HG03571 (cell line): ENCODE measurements around the gene CD47.

ENCODE experiments used
- ATAC-seq: cut with Tn5 transposase; IDR thresholded peaks from one replicate; pipeline ENCODE4 v1.9.1; 2021; ENCODE audit not compliant: unreplicated experiment

Gene CD47

DNA sequence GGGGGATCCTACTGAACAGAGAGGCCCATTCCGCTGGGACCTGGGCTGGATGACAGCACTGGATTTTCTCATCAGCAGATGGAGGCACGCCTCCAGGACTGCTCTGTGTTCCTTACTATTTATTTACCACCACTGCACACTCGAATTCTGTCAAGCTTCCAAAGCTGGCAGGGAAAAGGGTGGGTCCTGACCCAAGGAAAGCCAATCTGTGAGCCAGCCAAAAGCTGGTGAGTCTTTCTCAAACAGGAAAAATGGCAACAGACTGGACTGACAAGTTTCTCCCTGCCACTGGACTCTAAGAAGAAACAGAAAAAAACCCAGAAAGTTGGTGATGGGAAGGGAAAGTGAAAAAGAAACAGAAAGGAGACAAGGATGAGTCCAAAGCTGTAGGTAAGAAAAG, 37.8 kb downstream of the CD47 start:
- no peak for ATAC-seq

DNA sequence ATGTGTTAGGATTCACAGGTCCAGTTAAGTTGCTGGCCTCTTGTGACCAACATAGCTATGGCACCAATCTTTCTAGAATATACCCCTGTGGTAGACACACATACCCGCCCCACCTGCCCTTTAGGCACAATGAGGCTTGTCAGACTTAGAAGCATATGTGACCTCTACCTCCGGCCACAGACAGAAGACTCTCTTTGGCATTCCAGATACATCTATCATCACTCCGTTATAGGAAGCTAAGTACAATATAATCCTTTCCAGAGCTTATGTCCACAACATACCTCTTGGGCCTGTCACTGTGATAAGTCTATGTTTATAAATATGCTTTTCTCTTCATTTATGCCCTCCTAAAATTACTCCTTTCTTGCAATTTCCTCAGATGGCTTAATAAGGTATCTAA, 39.8 kb downstream of the CD47 start:
- no peak for ATAC-seq

DNA sequence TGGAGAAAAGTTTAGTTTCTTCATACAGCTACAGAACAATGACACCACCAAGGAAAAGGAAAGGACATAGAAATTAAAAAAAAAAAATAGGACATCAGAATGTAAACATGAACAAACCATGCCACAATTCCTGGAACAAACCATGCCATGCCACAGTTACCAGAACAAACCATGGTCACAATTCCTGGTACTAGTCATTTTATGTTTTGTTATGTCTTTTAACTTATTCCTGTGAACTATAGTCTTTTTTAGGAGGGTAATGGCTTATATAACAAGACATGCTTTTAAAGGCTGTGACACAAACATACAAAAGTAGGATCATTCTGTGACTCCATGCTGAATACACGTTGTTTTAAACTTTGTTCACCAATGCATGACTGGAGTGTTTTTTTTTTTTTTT, 42.8 kb downstream of the CD47 start:
- ATAC-seq = no peak

DNA sequence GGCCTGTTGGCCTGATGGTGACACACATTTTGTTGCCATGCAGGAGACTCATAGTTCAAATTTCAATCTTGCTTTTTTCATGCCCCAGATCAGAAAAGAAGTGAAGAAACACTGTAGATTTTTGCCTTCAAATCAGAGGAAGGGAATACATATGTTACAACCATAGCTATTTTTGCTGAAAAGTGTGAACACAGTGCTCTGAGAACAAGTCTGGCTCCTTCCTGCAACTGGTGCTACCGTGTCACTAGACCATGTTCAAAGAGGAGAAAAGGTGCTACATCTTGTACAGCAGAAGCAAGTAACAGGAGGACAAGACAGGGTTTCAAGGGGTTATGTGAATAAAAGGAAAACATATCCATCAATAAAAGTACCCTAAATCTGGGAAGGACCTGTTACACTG, 44.6 kb downstream of the CD47 start:
- no peak for ATAC-seq

DNA sequence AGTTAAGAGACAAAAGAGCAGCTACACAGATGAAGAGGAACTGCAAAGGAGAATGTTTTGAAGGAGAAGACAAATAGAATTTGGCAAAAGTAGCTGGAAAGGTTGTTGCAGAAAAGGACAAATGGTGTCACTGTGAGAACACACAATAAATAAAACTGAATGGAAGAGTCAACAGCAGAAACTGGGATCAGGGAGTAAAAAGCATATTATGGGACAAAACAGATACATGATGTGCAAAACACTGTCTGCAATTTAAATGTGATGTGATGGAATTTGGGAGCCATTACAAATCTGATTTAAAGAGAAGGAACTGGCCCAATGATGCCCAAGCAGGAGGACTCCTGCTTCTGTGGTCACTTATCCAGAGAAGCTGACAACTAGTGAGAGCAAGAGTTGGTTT, 46.1 kb downstream of the CD47 start:
- ATAC-seq = no peak

DNA sequence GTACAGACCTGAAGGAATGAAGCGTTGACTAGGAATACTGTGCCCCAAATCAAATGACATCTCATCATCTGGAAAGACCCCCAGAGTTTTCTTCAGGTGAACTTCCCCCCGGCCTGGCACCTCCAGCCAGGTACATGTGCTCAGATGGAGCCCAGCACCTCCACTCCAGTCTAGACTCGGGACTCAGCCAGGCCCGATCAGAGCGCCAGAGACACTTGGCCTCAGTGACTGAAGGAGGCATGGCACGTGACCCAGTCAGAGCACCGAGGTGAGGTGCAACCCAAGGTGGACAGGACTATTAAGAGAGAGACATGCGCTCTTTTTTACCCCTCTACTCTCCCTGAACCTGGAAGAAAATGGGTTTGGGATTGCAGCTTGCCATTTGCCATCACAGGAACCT, 48.5 kb downstream of the CD47 start:
- ATAC-seq = no peak

DNA sequence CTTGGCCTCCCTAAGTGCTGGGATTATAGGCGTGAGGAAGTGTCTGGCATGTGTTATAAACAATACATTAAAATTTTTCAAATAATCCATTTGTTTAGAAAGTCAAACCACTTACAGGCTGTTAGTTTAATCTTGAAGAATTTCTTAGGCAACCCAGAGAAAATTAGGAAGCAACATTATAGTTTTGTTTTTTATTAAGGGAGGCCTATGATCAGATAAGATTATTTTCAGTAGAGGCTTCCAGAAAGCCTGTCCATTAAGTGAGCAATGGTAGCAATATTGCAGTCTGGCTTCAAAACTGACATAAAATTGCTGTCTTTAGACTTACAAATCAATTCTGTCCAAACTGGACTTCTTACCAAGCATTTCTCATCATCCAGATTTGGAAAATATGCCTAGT, 49.6 kb downstream of the CD47 start:
- no peak for ATAC-seq

DNA sequence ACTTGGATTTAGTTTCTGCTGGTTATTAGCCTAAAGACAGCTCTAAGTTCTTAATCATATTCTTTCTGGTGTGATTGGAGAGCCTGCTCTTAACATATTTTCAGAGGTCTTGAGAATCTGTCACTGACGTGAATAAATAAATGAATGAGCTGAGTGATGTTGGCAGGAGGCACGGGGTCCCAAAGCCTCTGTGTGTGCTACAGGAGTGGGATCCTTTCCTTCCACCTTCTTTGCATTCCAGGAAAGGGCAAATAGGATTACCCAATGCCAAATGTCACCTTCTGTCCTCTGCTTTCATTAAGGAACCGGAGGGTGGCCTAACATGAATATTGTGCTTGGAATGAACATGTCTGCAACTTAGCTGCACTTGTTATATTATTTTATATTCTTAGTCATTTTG, 53.1 kb downstream of the CD47 start:
- no peak for ATAC-seq

DNA sequence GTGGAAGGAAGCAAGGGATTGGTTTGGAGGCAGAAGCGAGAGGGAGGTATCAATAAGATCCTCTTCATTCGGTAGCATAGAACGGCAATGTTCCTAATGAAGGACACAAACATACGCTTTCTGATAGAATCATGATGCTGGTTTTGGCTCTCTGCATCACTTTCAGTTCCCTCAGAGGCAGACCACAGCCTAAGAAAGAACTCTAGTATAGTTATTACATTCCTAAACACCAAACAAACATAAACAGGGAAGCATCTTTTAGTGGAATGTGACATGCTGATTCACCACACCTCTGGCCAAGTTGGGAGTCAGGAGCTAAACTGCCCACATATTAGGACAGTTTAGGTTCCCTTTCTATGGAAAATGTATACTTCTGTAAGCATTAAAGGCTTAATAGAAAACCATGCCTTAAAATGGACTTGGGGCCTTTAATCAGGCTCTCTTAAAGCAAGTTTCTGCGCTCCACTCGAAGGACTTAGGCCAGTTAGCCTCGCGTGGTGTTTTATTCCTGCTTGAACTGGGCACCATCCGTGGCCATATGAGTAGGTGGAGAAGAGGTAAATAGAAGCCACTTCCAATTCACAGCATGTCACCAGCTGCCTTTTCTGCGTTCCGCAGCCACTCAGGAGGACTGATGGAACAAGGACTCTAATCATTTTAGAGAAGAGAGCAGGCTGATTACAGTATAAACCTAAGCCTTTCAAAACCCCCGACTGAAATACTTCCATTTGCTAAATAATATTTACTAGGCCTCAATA, 53.7 kb downstream of the CD47 start:
- no peak for ATAC-seq

DNA sequence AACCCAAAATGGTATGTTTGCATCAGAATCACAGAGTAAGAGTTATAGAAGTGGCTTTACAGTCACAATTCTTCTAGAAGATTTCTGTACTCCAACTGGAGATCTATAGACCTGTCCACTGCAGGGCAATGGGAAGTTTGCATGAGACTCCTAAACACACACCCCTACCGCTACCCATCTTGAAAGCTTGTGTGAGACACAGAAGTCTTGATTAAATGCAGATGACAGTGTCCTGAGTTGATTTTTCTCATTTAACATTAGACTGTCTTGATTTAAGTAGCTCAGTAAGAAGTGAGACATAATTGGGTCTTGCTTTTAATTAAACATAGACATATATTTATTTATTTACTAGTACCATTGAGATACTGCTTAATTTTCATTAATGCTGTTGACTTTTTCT, 54.4 kb downstream of the CD47 start:
- ATAC-seq = no peak

DNA sequence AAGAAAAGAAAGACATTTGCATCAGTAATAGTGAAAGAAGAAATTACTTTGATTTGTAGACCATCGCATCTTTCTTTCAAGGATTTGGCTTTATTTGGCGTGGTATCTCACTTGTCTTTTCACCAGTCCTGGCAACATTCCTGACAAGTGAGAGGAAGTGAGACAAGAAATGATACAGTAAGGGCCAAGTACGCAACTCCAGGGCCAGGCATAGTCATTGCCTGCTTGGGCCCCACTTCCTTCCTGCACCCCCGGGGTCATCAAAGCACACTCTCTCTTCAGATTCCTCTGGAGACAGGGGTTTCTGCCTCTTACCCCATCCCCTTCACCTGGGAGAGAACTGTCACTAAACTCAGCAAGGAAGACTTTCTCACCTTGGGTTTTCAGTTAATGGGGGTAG, 55.1 kb downstream of the CD47 start:
- ATAC-seq = no peak

DNA sequence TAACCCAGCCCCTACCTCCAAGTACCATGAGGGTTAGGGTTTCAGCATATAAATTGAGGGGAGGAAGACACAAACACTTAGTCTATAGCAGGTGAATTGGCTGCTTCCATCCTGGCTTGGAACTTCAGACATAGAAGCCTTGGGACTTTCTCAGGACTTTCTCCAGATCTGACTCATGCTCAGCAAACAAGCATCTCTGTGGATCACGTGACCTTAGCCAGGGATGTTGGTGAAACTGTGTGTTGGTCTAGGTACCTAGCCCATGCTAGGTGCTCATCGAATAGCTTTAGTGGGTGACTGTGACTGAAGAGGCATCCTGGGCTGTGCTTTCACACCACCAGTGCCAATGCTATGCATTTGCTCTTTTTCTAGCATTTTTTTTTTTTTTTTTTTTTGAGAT, 58.9 kb downstream of the CD47 start:
- no peak for ATAC-seq

DNA sequence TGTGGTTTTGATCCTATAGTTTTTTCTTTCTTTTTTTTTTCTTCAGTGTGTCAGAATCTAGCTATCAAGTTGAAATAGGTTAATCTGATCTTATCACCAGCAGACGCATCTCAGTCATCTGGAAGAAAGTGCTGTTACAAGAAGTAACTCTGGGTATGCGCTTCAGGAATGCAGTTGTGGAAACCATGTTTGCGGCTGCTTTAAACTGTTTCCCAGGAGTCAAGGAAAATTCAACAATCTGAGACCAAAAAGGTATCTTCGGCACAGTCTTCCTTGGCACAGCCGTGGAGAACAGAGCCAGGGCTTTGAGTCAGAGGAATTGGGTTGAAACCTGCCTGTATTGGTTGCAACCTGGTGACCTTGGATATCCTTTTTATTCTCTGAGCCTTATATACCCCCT, 59.9 kb downstream of the CD47 start:
- ATAC-seq = no peak

DNA sequence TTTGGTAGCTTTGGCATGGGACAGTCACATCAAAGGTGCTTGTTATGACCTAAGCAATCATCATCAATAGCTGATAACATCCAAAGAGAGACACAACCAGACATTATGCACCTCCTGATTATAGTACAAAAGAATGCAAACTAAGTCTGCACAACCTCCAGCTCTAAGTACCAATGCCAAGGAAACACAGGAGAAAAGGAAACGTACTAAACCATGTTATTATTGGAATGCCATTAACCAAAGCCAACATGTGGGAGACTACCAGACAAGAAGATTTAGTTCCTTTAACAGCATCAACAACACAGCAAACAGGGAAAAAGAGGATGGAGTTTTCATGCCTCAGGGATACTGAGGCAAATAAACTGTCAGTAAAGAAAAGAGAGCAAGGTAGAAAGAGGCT, 61.4 kb downstream of the CD47 start:
- ATAC-seq = no peak

DNA sequence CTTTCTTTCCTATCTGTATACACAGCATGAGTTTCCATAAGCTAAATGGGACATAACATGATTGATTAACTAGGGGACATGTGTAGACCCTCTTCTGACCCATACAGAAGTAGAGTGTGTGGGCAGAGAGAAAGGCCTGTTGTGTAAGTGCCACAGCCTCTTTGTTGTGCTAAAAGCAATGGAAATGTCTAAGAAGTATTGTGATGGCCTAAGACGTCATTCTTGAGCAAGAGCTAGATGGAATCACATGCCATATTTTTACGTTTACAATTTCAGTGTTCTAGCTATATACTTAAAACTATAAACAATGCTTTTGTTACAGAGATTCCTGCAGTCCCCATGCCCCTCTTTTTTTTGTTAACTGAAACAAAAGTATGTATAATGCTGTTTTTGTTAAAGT, 61.9 kb downstream of the CD47 start:
- no peak for ATAC-seq

DNA sequence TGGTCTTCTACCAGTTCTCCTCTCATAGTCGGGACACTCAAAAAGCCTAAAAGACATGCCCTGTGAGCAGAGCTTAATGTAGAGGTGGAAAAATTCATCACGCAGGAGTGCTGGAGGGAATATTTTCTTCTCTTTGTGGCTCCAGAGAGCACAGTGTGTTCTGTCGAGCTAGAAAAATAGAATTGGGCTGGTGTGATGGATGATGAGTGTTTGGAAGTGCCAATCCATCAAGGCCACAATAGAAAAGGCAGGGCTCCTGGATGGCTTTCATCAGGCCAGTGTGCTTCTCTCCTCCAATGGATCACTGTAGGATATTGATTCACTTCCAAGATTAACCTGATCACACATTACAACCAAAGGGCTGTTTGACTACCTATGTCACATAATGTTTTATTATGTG, 65.7 kb downstream of the CD47 start:
- ATAC-seq = no peak

DNA sequence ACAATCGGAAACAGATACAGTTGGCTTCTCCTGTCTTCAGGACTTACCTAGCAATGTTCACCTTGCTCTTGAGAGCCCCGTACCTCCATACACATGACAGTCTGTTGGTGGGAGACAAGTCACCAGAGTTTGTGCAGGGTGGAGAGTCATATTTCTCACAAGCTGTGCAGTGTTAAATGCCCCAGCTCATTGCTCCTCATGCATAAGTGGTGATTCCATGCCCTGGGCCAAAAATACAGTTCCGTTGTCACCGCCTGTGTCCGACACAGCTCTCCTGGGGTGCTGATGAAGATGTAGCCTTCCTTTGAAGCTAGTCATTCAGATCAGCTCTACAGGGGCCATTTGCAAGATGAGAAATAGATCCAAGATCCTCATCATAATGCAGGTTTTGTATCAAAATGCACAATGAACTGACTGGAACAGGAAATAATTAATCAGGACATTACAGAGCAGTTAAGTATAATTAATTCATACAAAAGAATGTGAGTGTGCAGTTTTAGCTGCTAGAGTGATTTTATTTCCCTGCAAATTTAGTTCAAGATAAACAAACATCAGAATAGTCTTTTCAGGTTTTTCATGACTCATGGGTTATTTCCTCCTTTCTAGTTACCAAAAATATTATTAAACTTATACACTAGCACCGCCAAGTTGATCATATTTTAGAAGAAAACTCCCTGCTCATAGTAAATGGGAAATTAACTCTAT, 66.5 kb downstream of the CD47 start:
- no peak for ATAC-seq

DNA sequence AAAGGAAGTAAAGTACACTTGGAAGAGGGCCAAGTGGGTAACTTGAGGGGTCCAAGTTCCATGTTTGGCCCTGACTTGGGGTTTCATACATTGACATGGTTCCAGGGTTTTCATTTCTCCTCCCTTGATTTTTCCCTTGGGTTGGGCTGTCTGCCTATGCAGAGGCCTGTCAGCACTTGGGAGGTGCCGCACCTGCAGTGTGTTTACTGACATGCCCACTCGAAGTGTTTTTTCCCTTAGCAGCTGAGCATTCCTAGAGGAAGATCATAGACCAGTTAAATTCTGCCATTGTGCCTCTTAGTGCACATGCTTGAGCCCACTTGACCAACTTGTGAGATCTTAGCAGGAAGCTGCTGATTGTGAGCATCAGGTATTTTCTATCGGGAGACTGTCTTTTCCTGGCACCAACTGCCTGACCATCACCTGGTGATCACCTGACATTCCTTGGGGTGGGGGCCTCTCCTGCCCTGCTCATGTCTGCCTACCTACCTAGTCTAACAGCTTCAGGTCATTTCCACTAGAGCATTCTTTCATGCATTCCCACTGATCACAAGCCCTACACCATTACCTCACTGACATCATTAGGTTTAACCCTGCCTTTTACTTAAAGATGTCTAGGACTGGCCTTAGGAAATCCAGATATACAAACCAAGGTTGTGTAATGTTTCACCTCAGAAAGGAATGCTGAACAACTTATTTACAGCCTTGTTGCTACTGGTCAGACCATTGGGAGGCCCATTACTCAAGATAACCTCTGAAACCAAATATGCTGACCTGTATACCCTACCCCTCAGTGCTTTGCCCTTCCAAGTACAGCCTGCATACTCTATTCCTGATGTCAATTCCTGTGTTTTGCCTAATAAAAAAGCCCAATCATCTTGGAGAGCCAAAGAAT, 68.3 kb downstream of the CD47 start:
- no peak for ATAC-seq

DNA sequence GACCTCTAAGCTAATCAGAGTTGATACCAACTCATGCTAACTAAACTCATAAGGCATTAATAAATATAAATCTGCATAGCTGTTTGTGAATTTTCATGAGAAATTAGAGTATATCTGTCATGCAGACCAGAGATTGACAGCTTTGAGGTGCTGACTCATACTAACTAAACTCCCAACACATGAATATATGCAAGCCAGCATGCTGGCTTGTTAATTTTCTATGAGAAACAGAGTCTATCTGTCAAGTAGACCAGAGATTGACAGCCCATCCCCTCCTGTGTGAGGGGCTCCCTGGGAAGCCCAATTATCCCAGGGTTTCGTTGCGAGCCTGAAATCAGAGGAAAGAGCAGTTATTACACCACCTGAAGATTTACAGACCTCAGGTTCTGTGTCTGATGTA, 69.3 kb downstream of the CD47 start:
- no peak for ATAC-seq

DNA sequence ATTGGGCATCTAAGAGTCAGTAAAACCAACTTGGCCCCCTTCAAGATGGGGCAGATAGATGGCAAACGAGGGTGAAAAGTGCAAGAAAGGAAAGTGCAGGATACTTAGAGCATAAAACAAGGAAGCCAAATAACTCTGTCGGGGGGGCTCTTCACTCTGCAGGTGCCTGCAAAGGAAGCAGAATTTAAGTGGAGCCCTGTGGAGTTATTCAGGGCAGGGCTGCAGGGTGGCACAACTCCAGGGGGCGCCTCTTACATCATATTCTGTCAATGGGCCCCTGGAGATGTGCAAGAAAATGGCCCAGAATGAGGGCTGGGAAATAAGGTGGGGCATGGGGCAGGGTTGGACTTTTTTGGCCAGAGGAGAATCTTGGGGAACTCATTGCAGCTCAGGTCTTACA, 69.7 kb downstream of the CD47 start:
- ATAC-seq = no peak

DNA sequence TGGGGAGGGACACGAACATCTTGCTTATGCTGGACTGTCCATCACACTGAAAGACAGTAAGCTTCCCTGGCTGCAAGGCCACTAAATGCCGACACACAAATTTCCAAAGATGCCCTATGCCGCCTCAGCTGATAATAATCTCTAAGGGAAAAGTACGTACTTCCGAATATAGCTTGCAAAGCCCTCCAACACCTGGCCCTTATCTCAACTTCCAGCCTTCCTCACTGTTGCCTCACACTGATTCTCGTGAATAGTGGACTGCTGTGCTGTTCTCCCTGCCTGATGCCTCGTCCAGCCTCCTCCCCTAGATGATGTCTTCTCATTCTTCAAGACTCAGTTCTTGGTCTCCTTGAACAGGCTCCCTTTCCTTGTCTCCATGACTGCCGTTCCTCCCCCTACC, 72.3 kb downstream of the CD47 start:
- ATAC-seq = no peak

DNA sequence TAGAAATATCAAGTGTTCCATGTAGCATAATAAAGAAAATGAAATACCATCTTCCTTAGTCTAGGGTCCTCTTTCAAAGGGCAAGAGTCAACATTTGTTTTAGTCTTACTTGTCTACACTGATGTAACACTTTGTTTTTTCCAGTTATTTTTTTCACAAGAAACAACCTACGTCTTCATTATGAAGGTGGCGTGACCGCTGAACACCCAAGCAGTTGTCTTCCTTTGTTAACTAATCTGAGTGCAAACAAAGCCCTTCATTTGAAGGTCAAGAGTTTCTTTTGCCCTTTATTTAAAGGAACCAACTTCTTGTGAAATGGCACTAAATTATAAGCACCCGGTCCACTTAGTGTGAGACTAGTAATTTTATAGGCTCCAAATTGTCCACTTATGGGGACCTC, 73.2 kb downstream of the CD47 start:
- ATAC-seq = no peak
